GM18517 (cell line): ENCODE measurements around the gene KCNJ3.

Experiments
- ATAC-seq: cut with Tn5 transposase; IDR thresholded peaks from one replicate; pipeline ENCODE4 v1.9.1; 2021; ENCODE audit warnings: mild to moderate bottlenecking, moderate library complexity; ENCODE audit not compliant: unreplicated experiment

Gene KCNJ3

GRCh38 chr2:154698296-154698720, at the start of gene KCNJ3:
KCNJ3 (plus strand) TSS chr2:154698695; CDS start chr2:154698776, 81 bp downstream.
- ATAC-seq = no peak

GRCh38 chr2:154655499-154655898, 43.0 kb upstream of the KCNJ3 start:
- ATAC-seq = no peak

GRCh38 chr2:154658854-154659253, 39.6 kb upstream of the KCNJ3 start:
- no peak for ATAC-seq

- no peak for ATAC-seq
Measured at GRCh38 chr2:154664248-154664647, 34.2 kb upstream of the KCNJ3 start.

- ATAC-seq = no peak
Measured at GRCh38 chr2:154670083-154670482, 28.4 kb upstream of the KCNJ3 start.

- no peak for ATAC-seq
Measured at GRCh38 chr2:154673694-154674093, 24.8 kb upstream of the KCNJ3 start.

- ATAC-seq = no peak
Measured at GRCh38 chr2:154677401-154677800, 21.1 kb upstream of the KCNJ3 start.

GRCh38 chr2:154681741-154682140, 16.8 kb upstream of the KCNJ3 start:
- no peak for ATAC-seq

GRCh38 chr2:154686162-154686561, 12.3 kb upstream of the KCNJ3 start:
- no peak for ATAC-seq

GRCh38 chr2:154688373-154688772, 10.1 kb upstream of the KCNJ3 start:
- no peak for ATAC-seq

- ATAC-seq = no peak
Measured at GRCh38 chr2:154689158-154689557, 9.3 kb upstream of the KCNJ3 start.

GRCh38 chr2:154692927-154693326, 5.6 kb upstream of the KCNJ3 start:
- ATAC-seq = no peak

GRCh38 chr2:154693741-154694340, 4.7 kb upstream of the KCNJ3 start:
- no peak for ATAC-seq

GRCh38 chr2:154694881-154695280, 3.6 kb upstream of the KCNJ3 start:
- no peak for ATAC-seq

- no peak for ATAC-seq
Measured at GRCh38 chr2:154696369-154696768, 2.1 kb upstream of the KCNJ3 start.

- ATAC-seq = no peak
Measured at GRCh38 chr2:154696810-154697417, 1.6 kb upstream of the KCNJ3 start.

GRCh38 chr2:154697418-154698252, 860 bp upstream of the KCNJ3 start:
- no peak for ATAC-seq

GRCh38 chr2:154698721-154699574, 453 bp downstream of the KCNJ3 start:
- no peak for ATAC-seq

GRCh38 chr2:154699575-154699930, 1.1 kb downstream of the KCNJ3 start:
- ATAC-seq = no peak

- ATAC-seq = no peak
Measured at GRCh38 chr2:154700136-154700535, 1.6 kb downstream of the KCNJ3 start.

GRCh38 chr2:154704991-154705390, 6.5 kb downstream of the KCNJ3 start:
- no peak for ATAC-seq
